Neural progenitor cell (in vitro differentiated cells): ENCODE results near the gene NLGN3. TPM values are rescaled to one million over a fixed set of nuclear protein-coding genes. Genes with fewer than 3 reads are reported as not detected.

ENCODE experiments used
- DNase-seq: peaks from one replicate; pipeline ENCODE4 v3.0.0-alpha.2; 2016; ENCODE audit warnings: low spot score
- H2AFZ ChIP-seq: fragments of 200-600 bp; sonication (generic); replicated peaks from 2 replicates; pipeline ENCODE4 v1.6.1; 2016; ENCODE audit warnings: antibody characterized with exemption
- H3F3A ChIP-seq: fragments of 200-600 bp; sonication (generic); 2 replicates; pipeline ENCODE4 v1.6.1; 2016; ENCODE audit warnings: antibody characterized with exemption, low read depth
- H3K27ac ChIP-seq: fragments of 200-600 bp; sonication (generic); 2 replicates; pipeline ENCODE4 v1.5.1; 2016; ENCODE audit warnings: mild to moderate bottlenecking
- H3K27me3 ChIP-seq: fragments of 200-600 bp; sonication (generic); 2 replicates; pipeline ENCODE4 v1.6.1; 2016; ENCODE audit warnings: mild to moderate bottlenecking, moderate library complexity
- H3K36me3 ChIP-seq: fragments of 200-600 bp; sonication (generic); 2 replicates; pipeline ENCODE4 v1.5.1; 2016
- H3K4me1 ChIP-seq: fragments of 200-600 bp; sonication (generic); 2 replicates; pipeline ENCODE4 v1.6.1; 2016; ENCODE audit warnings: mixed run types
- H3K4me2 ChIP-seq: fragments of 200-600 bp; sonication (generic); 2 replicates; pipeline ENCODE4 v1.6.1; 2016
- H3K4me3 ChIP-seq: fragments of 200-600 bp; sonication (generic); 2 replicates; pipeline ENCODE4 v1.5.1; 2016
- H3K79me2 ChIP-seq: fragments of 200-600 bp; sonication (generic); 2 replicates; pipeline ENCODE4 v1.6.1; 2016; ENCODE audit warnings: low read depth
- H3K9ac ChIP-seq: fragments of 200-600 bp; sonication (generic); 2 replicates; pipeline ENCODE4 v1.6.1; 2016
- H3K9me3 ChIP-seq: fragments of 200-600 bp; sonication (generic); 2 replicates; pipeline ENCODE4 v1.5.1; 2016; ENCODE audit warnings: low read depth
- H4K20me1 ChIP-seq: fragments of 200-600 bp; sonication (generic); 2 replicates; pipeline ENCODE4 v1.6.1; 2016; ENCODE audit warnings: low read depth
- H3K27ac Mint-ChIP-seq: 3 replicates; pipeline ENCODE4 v1.8.0; 2021; ENCODE audit warnings: mixed read lengths
- H3K27me3 Mint-ChIP-seq: 2 replicates; pipeline ENCODE4 v1.8.0; 2022; ENCODE audit warnings: low read depth, mild to moderate bottlenecking, inconsistent platforms, moderate library complexity, mixed read lengths; ENCODE audit not compliant: insufficient read depth
- H3K36me3 Mint-ChIP-seq: 3 replicates; pipeline ENCODE4 v1.8.0; 2021; ENCODE audit warnings: mixed read lengths
- H3K4me1 Mint-ChIP-seq: 3 replicates; pipeline ENCODE4 v1.8.0; 2021; ENCODE audit warnings: mixed read lengths
- H3K4me3 Mint-ChIP-seq: 3 replicates; pipeline ENCODE4 v1.8.0; 2021; ENCODE audit warnings: mild to moderate bottlenecking, moderate library complexity, mixed read lengths
- H3K9me3 Mint-ChIP-seq: 3 replicates; pipeline ENCODE4 v1.8.0; 2020; ENCODE audit warnings: mixed read lengths
- EZH2 ChIP-seq: fragments of 200-600 bp; sonication (generic); IDR thresholded peaks from 2 replicates; pipeline ENCODE4 v1.6.1; 2017; ENCODE audit warnings: antibody characterized with exemption, mild to moderate bottlenecking, moderate library complexity
- EZH2phosphoT487 ChIP-seq: fragments of 200-600 bp; sonication (generic); IDR thresholded peaks from 2 replicates; pipeline ENCODE4 v1.6.1; 2017; ENCODE audit warnings: antibody characterized with exemption
- total RNA-seq: library from RNA; depleted of rRNA; stranded (reverse); fragments of >200 nt; gene quantifications from 2 replicates; pipeline ENCODE4 v1.2.3, GENCODE V29; 2015; ENCODE audit warnings: low replicate concordance
- TF ChIP-seq, protein P1 (sequence below): fragments of 200-600 bp; sonication (generic); IDR thresholded peaks from 2 replicates; pipeline ENCODE4 v1.5.1; 2017; ENCODE audit warnings: antibody characterized with exemption, mild to moderate bottlenecking

Gene NLGN3
- total RNA-seq, 1 donor from 2014 or later, result 10.0 TPM

DNA sequence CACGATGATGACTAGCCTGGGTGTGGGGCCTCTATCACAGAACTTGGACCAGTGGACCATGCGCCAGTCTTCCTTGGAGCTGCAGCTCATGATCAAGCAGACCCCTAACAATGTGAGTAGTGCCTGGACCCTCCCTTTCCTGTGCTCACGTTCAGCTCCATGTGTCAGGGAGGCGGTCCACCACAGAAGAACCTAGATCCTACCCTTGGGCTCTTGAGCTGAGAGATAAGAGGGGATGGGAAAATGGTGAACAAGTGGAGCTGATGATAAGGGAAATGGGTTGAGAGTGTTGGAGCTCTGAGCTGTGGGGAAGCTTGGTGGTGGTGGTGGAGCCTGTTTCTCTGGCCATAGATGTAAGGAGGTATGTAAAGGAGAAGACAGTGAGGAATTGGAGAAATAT lies 13.1 kb upstream of the NLGN3 start:
- H3K9me3 Mint-ChIP-seq, result peaks cover 15% of the 10 kb centered on the region
- Histone ChIP-seq H3K27ac (no peak overlapping the region), H3K4me1 (no peaks in the 10 kb centered on the region), H3K9me3 (no peaks in the 10 kb centered on the region), H3K9ac (no peak overlapping the region), H3K4me2 (no peak overlapping the region), H3F3A (no peaks in the 10 kb centered on the region), H3K27me3 (no peaks in the 10 kb centered on the region), H3K79me2 (no peaks in the 10 kb centered on the region), H2AFZ (no peak overlapping the region), H4K20me1 (no peaks in the 10 kb centered on the region), H3K4me3 (no peak overlapping the region), H3K36me3 (no peaks in the 10 kb centered on the region)
- peaks cover 2% of the 10 kb centered on the region for H3K27me3 Mint-ChIP-seq
- H3K36me3 Mint-ChIP-seq, result peaks cover 36% of the 10 kb centered on the region
- H3K4me3 Mint-ChIP-seq, result no peak overlapping the region
- H3K4me1 Mint-ChIP-seq, result peaks cover 9% of the 10 kb centered on the region
- DNase-seq, result no peak
- H3K27ac Mint-ChIP-seq, result no peak overlapping the region
- no peak for TF ChIP-seq EZH2phosphoT487
- TF ChIP-seq, protein P1, sequence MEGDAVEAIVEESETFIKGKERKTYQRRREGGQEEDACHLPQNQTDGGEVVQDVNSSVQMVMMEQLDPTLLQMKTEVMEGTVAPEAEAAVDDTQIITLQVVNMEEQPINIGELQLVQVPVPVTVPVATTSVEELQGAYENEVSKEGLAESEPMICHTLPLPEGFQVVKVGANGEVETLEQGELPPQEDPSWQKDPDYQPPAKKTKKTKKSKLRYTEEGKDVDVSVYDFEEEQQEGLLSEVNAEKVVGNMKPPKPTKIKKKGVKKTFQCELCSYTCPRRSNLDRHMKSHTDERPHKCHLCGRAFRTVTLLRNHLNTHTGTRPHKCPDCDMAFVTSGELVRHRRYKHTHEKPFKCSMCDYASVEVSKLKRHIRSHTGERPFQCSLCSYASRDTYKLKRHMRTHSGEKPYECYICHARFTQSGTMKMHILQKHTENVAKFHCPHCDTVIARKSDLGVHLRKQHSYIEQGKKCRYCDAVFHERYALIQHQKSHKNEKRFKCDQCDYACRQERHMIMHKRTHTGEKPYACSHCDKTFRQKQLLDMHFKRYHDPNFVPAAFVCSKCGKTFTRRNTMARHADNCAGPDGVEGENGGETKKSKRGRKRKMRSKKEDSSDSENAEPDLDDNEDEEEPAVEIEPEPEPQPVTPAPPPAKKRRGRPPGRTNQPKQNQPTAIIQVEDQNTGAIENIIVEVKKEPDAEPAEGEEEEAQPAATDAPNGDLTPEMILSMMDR, result no peak
- no peak for TF ChIP-seq EZH2

DNA sequence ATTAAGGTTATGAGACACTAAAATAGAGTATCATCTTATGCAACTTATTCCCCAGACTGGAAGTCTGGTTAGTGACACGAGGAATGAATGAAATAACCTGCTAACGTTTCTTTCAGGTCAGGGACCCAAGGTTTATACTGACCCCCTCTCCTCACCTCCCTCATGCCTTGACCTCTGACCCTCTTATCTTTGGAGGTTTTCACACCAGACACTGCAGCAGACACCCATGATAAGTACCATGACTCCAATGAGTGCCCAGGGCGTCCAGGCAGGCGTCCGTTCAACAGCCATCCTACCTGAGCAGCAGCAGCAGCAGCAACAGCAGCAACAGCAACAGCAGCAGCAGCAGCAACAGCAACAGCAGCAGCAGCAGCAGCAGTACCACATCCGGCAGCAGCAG lies 4.2 kb upstream of the NLGN3 start:
- Mint-ChIP-seq H3K36me3 (peaks cover 14% of the 10 kb centered on the region), H3K9me3 (peaks cover 5% of the 10 kb centered on the region)
- no peaks in the 10 kb centered on the region for H3K36me3 ChIP-seq

DNA sequence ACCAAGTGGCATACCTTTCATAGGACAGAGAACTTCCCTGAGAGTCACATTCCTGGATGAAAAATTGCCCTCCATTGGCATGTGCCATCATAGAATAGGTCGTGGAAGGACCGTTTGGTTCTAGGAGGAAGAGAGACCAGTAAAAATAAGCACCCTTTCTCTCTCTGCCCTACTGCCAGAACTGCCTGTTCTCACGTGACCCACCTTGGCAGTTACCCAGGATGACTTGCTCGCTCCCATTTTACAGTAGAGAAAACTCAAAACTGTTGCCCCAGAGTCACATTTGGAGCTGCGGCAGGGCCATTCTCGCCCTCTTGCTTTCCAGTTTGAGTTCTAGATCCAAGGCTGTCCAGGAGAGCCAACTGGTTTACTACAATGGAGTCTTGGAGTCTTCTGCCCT lies 1.1 kb upstream of the NLGN3 start:
- peaks cover 8% of the 10 kb centered on the region for H3K9me3 Mint-ChIP-seq
- peaks cover 8% of the 10 kb centered on the region for H3F3A ChIP-seq
- H3K9ac ChIP-seq, result no peak overlapping the region
- H3K27me3 Mint-ChIP-seq, result peaks cover 14% of the 10 kb centered on the region
- no peak overlapping the region for H2AFZ ChIP-seq
- peaks cover 10% of the 10 kb centered on the region for H3K36me3 Mint-ChIP-seq
- no peak for TF ChIP-seq EZH2phosphoT487
- no peak for TF ChIP-seq EZH2
- H3K4me3 Mint-ChIP-seq, result peak overlapping the region; percentile 92
- H3K4me1 Mint-ChIP-seq, result peaks cover 20% of the 10 kb centered on the region
- no peak overlapping the region for H3K27ac ChIP-seq
- H3K4me2 ChIP-seq, result no peak overlapping the region
- H3K79me2 ChIP-seq, result peaks cover 4% of the 10 kb centered on the region
- no peaks in the 10 kb centered on the region for H4K20me1 ChIP-seq
- no peak overlapping the region for H3K27ac Mint-ChIP-seq
- no peaks in the 10 kb centered on the region for H3K4me1 ChIP-seq
- no peaks in the 10 kb centered on the region for H3K9me3 ChIP-seq
- H3K36me3 ChIP-seq, result no peaks in the 10 kb centered on the region
- DNase-seq, result no peak
- no peaks in the 10 kb centered on the region for H3K27me3 ChIP-seq
- no peak overlapping the region for H3K4me3 ChIP-seq

More for the DNA sequence above, 4.2 kb upstream of the NLGN3 start:
- H3K9ac ChIP-seq, result no peak overlapping the region
- Mint-ChIP-seq H3K27ac (no peak overlapping the region), H3K4me3 (no peak overlapping the region), H3K27me3 (peaks cover 14% of the 10 kb centered on the region), H3K4me1 (peaks cover 7% of the 10 kb centered on the region)
- no peak overlapping the region for H3K27ac ChIP-seq
- H3K4me1 ChIP-seq, result no peaks in the 10 kb centered on the region
- TF ChIP-seq EZH2phosphoT487, result no peak
- TF ChIP-seq EZH2, result no peak
- TF ChIP-seq, protein P1, result no peak
- no peak overlapping the region for H3K4me2 ChIP-seq
- no peak overlapping the region for H3K4me3 ChIP-seq
- no peaks in the 10 kb centered on the region for H3K27me3 ChIP-seq
- no peak overlapping the region for H2AFZ ChIP-seq
- DNase-seq, result no peak
- peaks cover 8% of the 10 kb centered on the region for H3F3A ChIP-seq
- no peaks in the 10 kb centered on the region for H4K20me1 ChIP-seq
- H3K79me2 ChIP-seq, result no peaks in the 10 kb centered on the region
- H3K9me3 ChIP-seq, result no peaks in the 10 kb centered on the region

DNA sequence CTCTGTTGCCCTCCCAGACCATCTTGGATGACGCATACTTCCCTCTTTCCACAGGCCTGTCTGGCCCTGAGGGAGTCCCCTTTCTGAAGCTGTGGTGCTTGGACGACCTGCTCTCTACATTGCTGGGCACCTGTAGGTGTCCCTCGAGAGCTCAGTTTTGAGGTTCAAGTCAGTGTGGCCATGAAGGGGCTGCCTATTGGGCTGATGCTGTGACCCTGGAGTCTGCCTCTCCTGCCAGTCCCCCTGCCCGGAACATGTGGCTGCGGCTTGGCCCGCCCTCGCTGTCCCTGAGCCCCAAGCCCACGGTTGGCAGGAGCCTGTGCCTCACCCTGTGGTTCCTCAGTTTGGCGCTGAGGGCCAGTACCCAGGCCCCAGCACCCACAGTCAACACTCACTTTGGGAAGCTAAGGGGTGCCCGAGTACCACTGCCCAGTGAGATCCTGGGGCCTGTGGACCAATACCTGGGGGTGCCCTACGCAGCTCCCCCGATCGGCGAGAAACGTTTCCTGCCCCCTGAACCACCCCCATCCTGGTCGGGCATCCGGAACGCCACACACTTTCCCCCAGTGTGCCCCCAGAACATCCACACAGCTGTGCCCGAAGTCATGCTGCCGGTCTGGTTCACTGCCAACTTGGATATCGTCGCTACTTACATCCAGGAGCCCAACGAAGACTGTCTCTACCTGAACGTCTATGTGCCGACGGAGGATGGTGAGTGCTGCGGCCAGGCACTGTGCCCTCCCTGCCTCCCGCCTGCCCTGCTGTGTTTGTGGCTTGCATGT lies 3.0 kb downstream of the NLGN3 start:
- TF ChIP-seq EZH2 (no peak), EZH2phosphoT487 (no peak)
- TF ChIP-seq, protein P1, result no peak
- no peak for DNase-seq
- Histone ChIP-seq H3K4me3 (no peak overlapping the region), H3K9ac (no peak overlapping the region), H4K20me1 (no peaks in the 10 kb centered on the region), H3K9me3 (no peaks in the 10 kb centered on the region), H3K4me1 (no peaks in the 10 kb centered on the region), H3K27ac (no peak overlapping the region), H3K36me3 (no peaks in the 10 kb centered on the region), H3K4me2 (peak overlapping the region; percentile 74), H2AFZ (no peak overlapping the region), H3K27me3 (no peaks in the 10 kb centered on the region), H3K79me2 (peaks cover 4% of the 10 kb centered on the region), H3F3A (peaks cover 8% of the 10 kb centered on the region)
- Mint-ChIP-seq H3K4me3 (peak overlapping the region; percentile 92), H3K27ac (peak overlapping the region; percentile 89), H3K27me3 (peaks cover 16% of the 10 kb centered on the region), H3K9me3 (peaks cover 10% of the 10 kb centered on the region), H3K36me3 (peaks cover 4% of the 10 kb centered on the region), H3K4me1 (peaks cover 22% of the 10 kb centered on the region)
